Neural progenitor cell (in vitro differentiated cells): ENCODE data around the gene PPP1R2.

Experiments
- EZH2 ChIP-seq: fragments of 200-600 bp; sonication (generic); IDR thresholded peaks from 2 replicates; pipeline ENCODE4 v1.6.1; 2017; ENCODE audit warnings: antibody characterized with exemption, mild to moderate bottlenecking, moderate library complexity
- TF ChIP-seq, protein P1 (sequence below): fragments of 200-600 bp; sonication (generic); IDR thresholded peaks from 2 replicates; pipeline ENCODE4 v1.5.1; 2017; ENCODE audit warnings: antibody characterized with exemption, mild to moderate bottlenecking

GRCh38 chr3:195535293-195535692, 7.8 kb downstream of the PPP1R2 start:
- no peak for TF ChIP-seq EZH2
- TF ChIP-seq, protein P1, sequence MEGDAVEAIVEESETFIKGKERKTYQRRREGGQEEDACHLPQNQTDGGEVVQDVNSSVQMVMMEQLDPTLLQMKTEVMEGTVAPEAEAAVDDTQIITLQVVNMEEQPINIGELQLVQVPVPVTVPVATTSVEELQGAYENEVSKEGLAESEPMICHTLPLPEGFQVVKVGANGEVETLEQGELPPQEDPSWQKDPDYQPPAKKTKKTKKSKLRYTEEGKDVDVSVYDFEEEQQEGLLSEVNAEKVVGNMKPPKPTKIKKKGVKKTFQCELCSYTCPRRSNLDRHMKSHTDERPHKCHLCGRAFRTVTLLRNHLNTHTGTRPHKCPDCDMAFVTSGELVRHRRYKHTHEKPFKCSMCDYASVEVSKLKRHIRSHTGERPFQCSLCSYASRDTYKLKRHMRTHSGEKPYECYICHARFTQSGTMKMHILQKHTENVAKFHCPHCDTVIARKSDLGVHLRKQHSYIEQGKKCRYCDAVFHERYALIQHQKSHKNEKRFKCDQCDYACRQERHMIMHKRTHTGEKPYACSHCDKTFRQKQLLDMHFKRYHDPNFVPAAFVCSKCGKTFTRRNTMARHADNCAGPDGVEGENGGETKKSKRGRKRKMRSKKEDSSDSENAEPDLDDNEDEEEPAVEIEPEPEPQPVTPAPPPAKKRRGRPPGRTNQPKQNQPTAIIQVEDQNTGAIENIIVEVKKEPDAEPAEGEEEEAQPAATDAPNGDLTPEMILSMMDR, result no peak
